K562 (cell line): ENCODE measurements around the gene BCAS1. TPM values are rescaled to one million over a fixed set of nuclear protein-coding genes. Genes with fewer than 3 reads are reported as not detected.

Experiments used
- ARID2 ChIP-seq: fragments of 450-650 bp; IDR thresholded peaks from 2 replicates; pipeline ENCODE4 v1.6.1; 2017; ENCODE audit warnings: antibody characterized with exemption, mild to moderate bottlenecking
- E4F1 ChIP-seq: fragments of 250-450 bp; sonication (Bioruptor Pico); IDR thresholded peaks from 2 replicates; pipeline ENCODE4 v1.5.0; 2021; ENCODE audit warnings: mild to moderate bottlenecking, borderline replicate concordance
- FOXJ3 ChIP-seq: sonication (generic); formaldehyde crosslinking; IDR thresholded peaks from 2 replicates; pipeline ENCODE4 v1.4.0; 2020; ENCODE audit warnings: mild to moderate bottlenecking, missing genetic modification reagents
- GTF2E2 ChIP-seq: fragments of 200-800 bp; sonication (Bioruptor generic); IDR thresholded peaks from 2 replicates; pipeline ENCODE4 v1.6.1; 2016; ENCODE audit warnings: missing genetic modification characterization, missing compliant biosample characterization
- RCOR1 ChIP-seq, 2 experiments: IDR thresholded peaks; 2 replicates each; pipeline ENCODE4 v1.6.1; 2012; ENCODE audit warnings: low read depth in 2 of 2, low read length in 2 of 2, borderline replicate concordance in 1 of 2, improper control_type of control experiment in 1 of 2
- TOE1 ChIP-seq, 2 experiments: fragments of 450-650 bp in 1 of 2; sonication (generic) in 1 of 2; formaldehyde crosslinking in 1 of 2; IDR thresholded peaks; 2 replicates each; pipeline versions ENCODE4 v1.7.1 to v1.8.0; 2016 to 2022; ENCODE audit warnings: borderline replicate concordance in 2 of 2, mild to moderate bottlenecking in 2 of 2, antibody characterized with exemption in 1 of 2, inconsistent platforms in 1 of 2, low read depth in 1 of 2, missing genetic modification reagents in 1 of 2, moderate library complexity in 1 of 2
- ZBTB9 ChIP-seq: fragments of 450-650 bp; formaldehyde crosslinking; IDR thresholded peaks from 2 replicates; pipeline ENCODE4 v1.4.0; 2020; ENCODE audit warnings: mild to moderate bottlenecking, moderate library complexity
- ZC3H11A ChIP-seq: IDR thresholded peaks from 2 replicates; pipeline ENCODE4 v1.6.1; 2012; ENCODE audit warnings: low read depth, low read length, improper control_type of control experiment
- ZFP91 ChIP-seq: sonication (generic); formaldehyde crosslinking; IDR thresholded peaks from 2 replicates; pipeline ENCODE4 v1.8.0; 2022; ENCODE audit warnings: mild to moderate bottlenecking, missing genetic modification reagents
- ZNF12 ChIP-seq: sonication (generic); formaldehyde crosslinking; IDR thresholded peaks from 2 replicates; pipeline ENCODE4 v1.4.0; 2020; ENCODE audit warnings: mild to moderate bottlenecking, missing genetic modification reagents
- ZNF24 ChIP-seq: fragments of 450-650 bp; IDR thresholded peaks from 2 replicates; pipeline ENCODE4 v1.6.1; 2016
- polyA plus RNA-seq, 8 experiments: library from polyadenylated mRNA; depleted of rRNA in 4 of 8; stranded (reverse) in 5 of 8; unstranded in 3 of 8; fragments of >200 nt; fragmentation: Nextera tagmentation in 2 of 8; fragmentation: Illumina TruSeq in 1 of 8; extraction: Ambion mirVana in 2 of 8; extraction: Trizol in 1 of 8; gene quantifications; 2 replicates each; pipeline versions ENCODE4 v1.2.1 to v1.2.3, GENCODE V29; 2011 to 2014; ENCODE audit warnings: inconsistent platforms in 1 of 8, missing spikeins in 1 of 8
- total RNA-seq, 7 experiments: library from RNA; depleted of rRNA in 6 of 7; stranded (reverse); fragments of >200 nt in 6 of 7; fragmentation: Illumina TruSeq in 2 of 7; extraction: Trizol in 2 of 7; gene quantifications; 2 replicates each; pipeline versions ENCODE4 v1.2.1 to v1.2.3, GENCODE V29; 2011 to 2021; ENCODE audit warnings: low replicate concordance in 1 of 7
- TF ChIP-seq, protein P1 (sequence below): fragments of 450-650 bp; IDR thresholded peaks from 2 replicates; pipeline ENCODE4 v1.6.1; 2017; ENCODE audit warnings: antibody characterized with exemption, mild to moderate bottlenecking
- TF ChIP-seq, protein P2 (sequence below), 2 experiments: IDR thresholded peaks; 2 replicates each; pipeline ENCODE4 v1.6.1; 2012; ENCODE audit warnings: improper control_type of control experiment in 2 of 2, low read depth in 2 of 2, low read length in 2 of 2, borderline replicate concordance in 1 of 2

Gene BCAS1
- total and polyA plus RNA-seq, 9 of the 15 experiments (the other 6 are each of a cell fraction or from before 2014, with no cell fraction given), result 0.18 to 2.3 (median 0.93) TPM

- TF ChIP-seq, protein P1, sequence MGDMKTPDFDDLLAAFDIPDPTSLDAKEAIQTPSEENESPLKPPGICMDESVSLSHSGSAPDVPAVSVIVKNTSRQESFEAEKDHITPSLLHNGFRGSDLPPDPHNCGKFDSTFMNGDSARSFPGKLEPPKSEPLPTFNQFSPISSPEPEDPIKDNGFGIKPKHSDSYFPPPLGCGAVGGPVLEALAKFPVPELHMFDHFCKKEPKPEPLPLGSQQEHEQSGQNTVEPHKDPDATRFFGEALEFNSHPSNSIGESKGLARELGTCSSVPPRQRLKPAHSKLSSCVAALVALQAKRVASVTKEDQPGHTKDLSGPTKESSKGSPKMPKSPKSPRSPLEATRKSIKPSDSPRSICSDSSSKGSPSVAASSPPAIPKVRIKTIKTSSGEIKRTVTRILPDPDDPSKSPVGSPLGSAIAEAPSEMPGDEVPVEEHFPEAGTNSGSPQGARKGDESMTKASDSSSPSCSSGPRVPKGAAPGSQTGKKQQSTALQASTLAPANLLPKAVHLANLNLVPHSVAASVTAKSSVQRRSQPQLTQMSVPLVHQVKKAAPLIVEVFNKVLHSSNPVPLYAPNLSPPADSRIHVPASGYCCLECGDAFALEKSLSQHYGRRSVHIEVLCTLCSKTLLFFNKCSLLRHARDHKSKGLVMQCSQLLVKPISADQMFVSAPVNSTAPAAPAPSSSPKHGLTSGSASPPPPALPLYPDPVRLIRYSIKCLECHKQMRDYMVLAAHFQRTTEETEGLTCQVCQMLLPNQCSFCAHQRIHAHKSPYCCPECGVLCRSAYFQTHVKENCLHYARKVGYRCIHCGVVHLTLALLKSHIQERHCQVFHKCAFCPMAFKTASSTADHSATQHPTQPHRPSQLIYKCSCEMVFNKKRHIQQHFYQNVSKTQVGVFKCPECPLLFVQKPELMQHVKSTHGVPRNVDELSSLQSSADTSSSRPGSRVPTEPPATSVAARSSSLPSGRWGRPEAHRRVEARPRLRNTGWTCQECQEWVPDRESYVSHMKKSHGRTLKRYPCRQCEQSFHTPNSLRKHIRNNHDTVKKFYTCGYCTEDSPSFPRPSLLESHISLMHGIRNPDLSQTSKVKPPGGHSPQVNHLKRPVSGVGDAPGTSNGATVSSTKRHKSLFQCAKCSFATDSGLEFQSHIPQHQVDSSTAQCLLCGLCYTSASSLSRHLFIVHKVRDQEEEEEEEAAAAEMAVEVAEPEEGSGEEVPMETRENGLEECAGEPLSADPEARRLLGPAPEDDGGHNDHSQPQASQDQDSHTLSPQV, result peak; percentile 36; the same call in 1 of the 2 replicates
- 0 out of 2 replicates have a peak, but pooled peaks have one; percentile 53 for TF ChIP-seq ARID2
- no peak for TF ChIP-seq ZBTB9 (CRISPR knock-in tag)
- peak; percentile 54; the same call in 1 of the 2 replicates for TF ChIP-seq GTF2E2
- TF ChIP-seq ZC3H11A, result 0 out of 2 replicates have a peak, but pooled peaks have one; percentile 2
- no peak for TF ChIP-seq FOXJ3
- no peak for TF ChIP-seq ZFP91 (CRISPR knock-in tag)
- TF ChIP-seq RCOR1 (IDR thresholded peaks at IDR 0.05; ENCODE audit: borderline replicate concordance in 1 of 2, low read depth in 2 of 2, low read length in 2 of 2), result peak in 1 of 2 experiments; percentile 41; a peak in 1 of 4 replicates
- TF ChIP-seq, protein P2, sequence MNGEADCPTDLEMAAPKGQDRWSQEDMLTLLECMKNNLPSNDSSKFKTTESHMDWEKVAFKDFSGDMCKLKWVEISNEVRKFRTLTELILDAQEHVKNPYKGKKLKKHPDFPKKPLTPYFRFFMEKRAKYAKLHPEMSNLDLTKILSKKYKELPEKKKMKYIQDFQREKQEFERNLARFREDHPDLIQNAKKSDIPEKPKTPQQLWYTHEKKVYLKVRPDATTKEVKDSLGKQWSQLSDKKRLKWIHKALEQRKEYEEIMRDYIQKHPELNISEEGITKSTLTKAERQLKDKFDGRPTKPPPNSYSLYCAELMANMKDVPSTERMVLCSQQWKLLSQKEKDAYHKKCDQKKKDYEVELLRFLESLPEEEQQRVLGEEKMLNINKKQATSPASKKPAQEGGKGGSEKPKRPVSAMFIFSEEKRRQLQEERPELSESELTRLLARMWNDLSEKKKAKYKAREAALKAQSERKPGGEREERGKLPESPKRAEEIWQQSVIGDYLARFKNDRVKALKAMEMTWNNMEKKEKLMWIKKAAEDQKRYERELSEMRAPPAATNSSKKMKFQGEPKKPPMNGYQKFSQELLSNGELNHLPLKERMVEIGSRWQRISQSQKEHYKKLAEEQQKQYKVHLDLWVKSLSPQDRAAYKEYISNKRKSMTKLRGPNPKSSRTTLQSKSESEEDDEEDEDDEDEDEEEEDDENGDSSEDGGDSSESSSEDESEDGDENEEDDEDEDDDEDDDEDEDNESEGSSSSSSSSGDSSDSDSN (IDR thresholded peaks at IDR 0.05; ENCODE audit: borderline replicate concordance in 1 of 2, low read depth in 2 of 2, low read length in 2 of 2), result peak; percentile 52 to 68; a peak in 1 of 4 replicates
- TF ChIP-seq E4F1, result no peak
- 0 out of 2 replicates have a peak, but pooled peaks have one; percentile 10 for TF ChIP-seq TOE1 (IDR thresholded peaks at IDR 0.05; ENCODE audit: borderline replicate concordance)
- no peak for TF ChIP-seq TOE1 (CRISPR knock-in tag; IDR thresholded peaks at IDR 0.05; ENCODE audit: borderline replicate concordance, low read depth)
- TF ChIP-seq ZNF24, result peak; percentile 26; the same call in 1 of the 2 replicates
- TF ChIP-seq ZNF12, result no peak
Observed at GRCh38 chr20:53915446-53916172, 154.8 kb downstream of the BCAS1 start (continued).
